PC-9 (cell line): Measurements from ENCODE around the gene FBXL14. TPM values are rescaled to one million over a fixed set of nuclear protein-coding genes. Genes with fewer than 3 reads are reported as not detected.

Experiments used
- BruUV-seq: library from RNA; stranded (reverse); fragments of 400-500 nt; replicated peaks from 2 replicates; lab custom pipeline; 2021; lab: Mats Ljungman, UMichigan
- CTCF ChIA-PET: fragments of 300-600 bp; sonication (Branson Sonifier 250); formaldehyde crosslinking; loops from one replicate; lab custom pipeline; 2022; ENCODE audit warnings: antibody characterized with exemption; lab: Charles Lee
- POLR2A ChIA-PET: fragments of 300-600 bp; sonication (Branson Sonifier 250); formaldehyde crosslinking; loops from one replicate; lab custom pipeline; 2022; ENCODE audit warnings: antibody characterized with exemption; ENCODE audit not compliant: unreplicated experiment; lab: Charles Lee
- DNase-seq, 2 experiments: peaks; one replicate each; pipeline versions ENCODE4 v3.0.0 to v3.0.0-alpha.2; 2015 to 2022; ENCODE audit warnings: mixed read lengths in 1 of 2
- H2AFZ ChIP-seq: fragments of 200-600 bp; sonication (generic); 2 replicates; pipeline ENCODE4 v1.8.1; 2017; ENCODE audit warnings: antibody characterized with exemption
- H3F3A ChIP-seq: fragments of 200-600 bp; sonication (generic); 2 replicates; pipeline ENCODE4 v1.8.1; 2017; ENCODE audit warnings: antibody characterized with exemption, mild to moderate bottlenecking, low read depth; ENCODE audit not compliant: insufficient read depth
- H3K27ac ChIP-seq: fragments of 200-600 bp; sonication (generic); 2 replicates; pipeline ENCODE4 v1.6.1; 2016; ENCODE audit warnings: mixed run types
- H3K27me3 ChIP-seq: fragments of 200-600 bp; sonication (generic); 2 replicates; pipeline ENCODE4 v1.6.1; 2016; ENCODE audit warnings: low read depth, mixed run types; ENCODE audit not compliant: insufficient read depth
- H3K36me3 ChIP-seq: fragments of 200-600 bp; sonication (generic); 2 replicates; pipeline ENCODE4 v1.6.1; 2016; ENCODE audit warnings: low read depth, mixed run types
- H3K4me1 ChIP-seq: fragments of 200-600 bp; sonication (generic); replicated peaks from 2 replicates; pipeline ENCODE4 v1.6.1; 2016; ENCODE audit warnings: mixed run types; ENCODE audit not compliant: insufficient read depth
- H3K4me2 ChIP-seq: fragments of 200-600 bp; sonication (generic); 2 replicates; pipeline ENCODE4 v1.6.1; 2017; ENCODE audit warnings: mixed run types
- H3K4me3 ChIP-seq: fragments of 200-600 bp; sonication (generic); 2 replicates; pipeline ENCODE4 v1.6.1; 2016; ENCODE audit warnings: mixed run types
- H3K79me2 ChIP-seq: fragments of 200-600 bp; sonication (generic); 2 replicates; pipeline ENCODE4 v1.6.1; 2017; ENCODE audit warnings: low read depth, mixed run types
- H3K9me2 ChIP-seq: fragments of 200-600 bp; sonication (generic); 2 replicates; pipeline ENCODE4 v1.8.1; 2017; ENCODE audit warnings: mild to moderate bottlenecking; ENCODE audit not compliant: insufficient read depth
- H3K9me3 ChIP-seq: fragments of 200-600 bp; sonication (generic); 2 replicates; pipeline ENCODE4 v1.8.1; 2016; ENCODE audit warnings: low read depth; ENCODE audit not compliant: insufficient read depth
- H4K20me1 ChIP-seq: fragments of 200-600 bp; sonication (generic); 2 replicates; pipeline ENCODE4 v1.8.1; 2017; ENCODE audit not compliant: insufficient read depth
- EZH2 ChIP-seq: fragments of 200-600 bp; sonication (generic); IDR thresholded peaks from 2 replicates; pipeline ENCODE4 v1.8.0; 2017; ENCODE audit warnings: antibody characterized with exemption, low read depth
- intact Hi-C: fragments of 100-400 bp; cut with micrococcal nuclease; formaldehyde crosslinking; loops from one replicate; pipeline ENCODE4 v1.10.0; 2022; ENCODE audit not compliant: unreplicated experiment
- total RNA-seq: library from RNA; stranded (reverse); gene quantifications from 2 replicates; pipeline ENCODE4 v1.2.3, GENCODE V29; 2021
- TF ChIP-seq, protein P1 (sequence below): fragments of 200-600 bp; sonication (generic); conservative IDR thresholded peaks from 2 replicates; pipeline ENCODE4 v1.6.1; 2017; ENCODE audit warnings: mixed run types, antibody characterized with exemption, mild to moderate bottlenecking, moderate library complexity

Gene FBXL14
- total RNA-seq, 1 experiment from 2014 or later: 21.1 TPM

DNA sequence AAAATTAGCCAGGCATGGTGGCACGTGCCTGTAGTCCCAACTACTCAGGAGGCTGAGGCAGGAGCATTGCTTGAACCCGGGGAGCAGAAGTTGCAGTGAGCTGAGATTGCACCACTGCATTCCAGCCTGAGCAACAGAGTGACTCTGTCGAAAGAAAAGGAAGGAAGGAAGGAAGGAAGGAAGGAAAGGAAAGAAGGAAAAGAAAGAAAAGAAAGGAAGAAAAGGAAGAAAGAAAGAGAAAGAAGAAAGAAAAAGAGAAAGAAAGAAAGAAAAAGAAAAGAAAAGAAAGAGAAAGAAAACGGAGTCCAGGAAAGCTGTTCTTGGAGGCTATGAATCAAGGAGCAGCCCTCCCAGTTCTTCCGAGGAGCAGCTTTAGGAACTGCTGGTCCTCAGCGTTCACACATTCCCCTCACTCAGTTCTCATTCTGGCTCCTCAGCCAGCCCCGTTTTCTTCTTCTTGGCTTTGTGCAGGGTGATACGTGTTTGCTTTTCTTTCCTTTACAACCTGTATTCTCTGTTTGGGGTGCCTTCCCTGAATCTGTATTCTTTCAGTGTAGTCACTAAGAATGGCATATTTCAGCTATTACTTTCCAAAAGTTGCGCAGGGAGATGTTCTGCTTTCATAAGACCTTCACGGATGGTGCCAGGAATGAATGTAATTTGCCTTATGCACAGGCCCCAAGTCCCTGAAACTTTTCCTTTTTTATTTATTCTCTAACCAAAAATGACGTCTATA lies 12.2 kb downstream of the FBXL14 start:
- no peaks in the 10 kb centered on the region for H3K9me3 ChIP-seq
- H3K79me2 ChIP-seq: no peaks in the 10 kb centered on the region
- no peak overlapping the region for H3K4me3 ChIP-seq
- BruUV-seq: no TSS peak
- no peak overlapping the region for H2AFZ ChIP-seq
- TF ChIP-seq, protein P1, sequence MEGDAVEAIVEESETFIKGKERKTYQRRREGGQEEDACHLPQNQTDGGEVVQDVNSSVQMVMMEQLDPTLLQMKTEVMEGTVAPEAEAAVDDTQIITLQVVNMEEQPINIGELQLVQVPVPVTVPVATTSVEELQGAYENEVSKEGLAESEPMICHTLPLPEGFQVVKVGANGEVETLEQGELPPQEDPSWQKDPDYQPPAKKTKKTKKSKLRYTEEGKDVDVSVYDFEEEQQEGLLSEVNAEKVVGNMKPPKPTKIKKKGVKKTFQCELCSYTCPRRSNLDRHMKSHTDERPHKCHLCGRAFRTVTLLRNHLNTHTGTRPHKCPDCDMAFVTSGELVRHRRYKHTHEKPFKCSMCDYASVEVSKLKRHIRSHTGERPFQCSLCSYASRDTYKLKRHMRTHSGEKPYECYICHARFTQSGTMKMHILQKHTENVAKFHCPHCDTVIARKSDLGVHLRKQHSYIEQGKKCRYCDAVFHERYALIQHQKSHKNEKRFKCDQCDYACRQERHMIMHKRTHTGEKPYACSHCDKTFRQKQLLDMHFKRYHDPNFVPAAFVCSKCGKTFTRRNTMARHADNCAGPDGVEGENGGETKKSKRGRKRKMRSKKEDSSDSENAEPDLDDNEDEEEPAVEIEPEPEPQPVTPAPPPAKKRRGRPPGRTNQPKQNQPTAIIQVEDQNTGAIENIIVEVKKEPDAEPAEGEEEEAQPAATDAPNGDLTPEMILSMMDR: no peak
- TF ChIP-seq EZH2: no peak
- no peaks in the 10 kb centered on the region for H3F3A ChIP-seq
- H3K4me1 ChIP-seq: no peaks in the 10 kb centered on the region; the same call in 1 of the 2 replicates
- POLR2A ChIA-PET: no interaction called here
- no peaks in the 10 kb centered on the region; the same call in 1 of the 2 replicates for H4K20me1 ChIP-seq
- intact Hi-C loops: loop anchor here (2.0 to 10.0 kb wide), 4 partner anchors 65 to 633 kb away; partner anchors contain the start of gene RAD52
- no peak overlapping the region for H3K27ac ChIP-seq
- no peaks in the 10 kb centered on the region for H3K9me2 ChIP-seq
- H3K27me3 ChIP-seq: no peaks in the 10 kb centered on the region
- CTCF ChIA-PET: interaction anchor here (3.2 kb wide), 1 partner anchor 464 kb away, joined by 63 read pairs; no protein-coding TSS in a partner anchor
- no peak overlapping the region for H3K4me2 ChIP-seq
- DNase-seq: peak in 1 of 2 experiments; percentile 33
- no peaks in the 10 kb centered on the region for H3K36me3 ChIP-seq

DNA sequence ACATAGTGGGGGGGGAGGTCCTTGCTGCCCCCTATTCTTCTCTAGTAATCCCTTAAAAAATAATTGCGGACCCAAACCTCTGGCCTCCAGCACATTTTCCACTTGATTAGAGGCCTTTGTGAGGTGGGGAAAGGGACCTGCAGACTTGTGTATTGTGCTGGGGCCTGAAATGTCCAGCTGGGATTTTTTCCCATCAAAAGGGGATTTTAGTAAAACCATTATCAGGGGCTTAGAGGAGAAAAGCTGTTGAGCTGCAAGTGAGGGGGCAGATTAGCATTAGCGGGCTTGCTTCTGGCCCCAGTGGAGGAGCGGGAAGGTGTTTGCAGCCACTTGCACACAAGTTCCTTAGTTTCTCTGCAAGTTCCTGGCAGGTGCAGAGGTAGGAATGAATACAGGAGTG lies 13.9 kb downstream of the FBXL14 start:
- Histone ChIP-seq H3K9me3 (no peaks in the 10 kb centered on the region), H3K4me3 (no peak overlapping the region)

More for the DNA sequence above, 13.9 kb downstream of the FBXL14 start:
- ChIA-PET CTCF (no interaction called here), POLR2A (interaction anchor here (0.6 kb wide), 1 partner anchor 1434 kb away, joined by 4 read pairs; no protein-coding TSS in a partner anchor)
- H3K27ac ChIP-seq: no peak overlapping the region
- no peaks in the 10 kb centered on the region for H3K27me3 ChIP-seq
- H3K36me3 ChIP-seq: no peaks in the 10 kb centered on the region
- no peak for TF ChIP-seq EZH2
- TF ChIP-seq, protein P1: no peak
- BruUV-seq: no TSS peak
- peak in 1 of 2 experiments; percentile 15 for DNase-seq
- intact Hi-C loops: loop anchor here (5.0 to 10.0 kb wide), 3 partner anchors 63 to 366 kb away; no protein-coding TSS in a partner anchor
- H3K79me2 ChIP-seq: no peaks in the 10 kb centered on the region
- H2AFZ ChIP-seq: no peak overlapping the region
- no peaks in the 10 kb centered on the region; the same call in 1 of the 2 replicates for H3K4me1 ChIP-seq
- H3F3A ChIP-seq: no peaks in the 10 kb centered on the region
- no peaks in the 10 kb centered on the region; the same call in 1 of the 2 replicates for H4K20me1 ChIP-seq
- no peaks in the 10 kb centered on the region for H3K9me2 ChIP-seq
- no peak overlapping the region for H3K4me2 ChIP-seq
